Left cardiac atrium (tissue), 2 donors: ENCODE measurements around the gene BET1L. TPM values are rescaled to one million over a fixed set of nuclear protein-coding genes. Genes with fewer than 3 reads are reported as not detected.

Experiments
- total RNA-seq, 2 donors: library from RNA; stranded (reverse); fragmentation: NEBNext Ultra II Directional; extraction: Animal tissue kit (Norgen Biotek cat#: 25700); gene quantifications; one replicate each; pipeline ENCODE4 v1.2.1, GENCODE V29; 2021
- donor health status: DM: no; HTN: yes; CAD: no; lungs with severe emphysema.
- donor health status: DM: yes; HTN: yes; CAD: no.

BET1L gene
- total RNA-seq, 2 donors from 2014 or later = 27.6 to 44.5 TPM

Other genes with a start within 250 kb of the BET1L start
- gene SCGB1C1, start 14.3 kb downstream of the BET1L start, total RNA-seq = not detected
- 10 to 100 TPM; 54.1 to 67.4 TPM for gene RIC8A, start 309 bp upstream of the BET1L start, total RNA-seq
- 10 to 100 TPM; 21.1 to 21.6 TPM for gene SIRT3, start 28.9 kb upstream of the BET1L start, total RNA-seq
- gene PSMD13, start 29.6 kb upstream of the BET1L start, total RNA-seq = 10 to 100 TPM; 75.5 to 87.3 TPM
- under 1 TPM; 0.16 to 0.62 TPM for gene NLRP6, start 71.0 kb upstream of the BET1L start, total RNA-seq
- gene PGGHG, start 81.7 kb upstream of the BET1L start, total RNA-seq = 10 to 100 TPM; 10.8 to 15.8 TPM
- not detected for gene IFITM5, start 92.1 kb upstream of the BET1L start, total RNA-seq
- gene IFITM2, start 100.4 kb upstream of the BET1L start, total RNA-seq = 100 to 1,000 TPM; 420 to 494 TPM
- 100 to 1,000 TPM; 151 to 215 TPM for gene IFITM1, start 106.6 kb upstream of the BET1L start, total RNA-seq
- gene IFITM3, start 113.5 kb upstream of the BET1L start, total RNA-seq = 100 to 1,000 TPM; 669 to 779 TPM
- gene B4GALNT4, start 162.1 kb upstream of the BET1L start, total RNA-seq = 1 to 10 TPM; 2.1 to 2.4 TPM
- gene PKP3, start 186.8 kb upstream of the BET1L start, total RNA-seq = under 1 TPM; 0.52 to 0.68 TPM
- gene SIGIRR, start 207.6 kb upstream of the BET1L start, total RNA-seq = 10 to 100 TPM; 35.4 to 36.7 TPM
- gene ANO9, start 234.6 kb upstream of the BET1L start, total RNA-seq = 1 to 10 TPM in 1 of 2 donors, under 1 TPM in 1; 0.55 to 1.6 TPM
- 10 to 100 TPM; 21.5 to 26.5 TPM for gene PTDSS2, start 242.9 kb upstream of the BET1L start, total RNA-seq